ENCODE data around the gene ZIC4.

The ZIC4 gene

GRCh38 chr3:147381596-147381995, 24.7 kb downstream of the ZIC4 start:
- Mint-ChIP-seq H3K4me1 (peaks cover 9% of the 10 kb centered on the region), H3K27me3 (ENCODE audit: low read depth) (peaks cover 98% of the 10 kb centered on the region), H3K9me3 (peaks cover 3% of the 10 kb centered on the region), H3K27ac (no peak overlapping the region), H3K36me3 (ENCODE audit: low read depth) (no peaks in the 10 kb centered on the region), H3K4me3 (no peak overlapping the region)
- TF ChIP-seq, protein P1, sequence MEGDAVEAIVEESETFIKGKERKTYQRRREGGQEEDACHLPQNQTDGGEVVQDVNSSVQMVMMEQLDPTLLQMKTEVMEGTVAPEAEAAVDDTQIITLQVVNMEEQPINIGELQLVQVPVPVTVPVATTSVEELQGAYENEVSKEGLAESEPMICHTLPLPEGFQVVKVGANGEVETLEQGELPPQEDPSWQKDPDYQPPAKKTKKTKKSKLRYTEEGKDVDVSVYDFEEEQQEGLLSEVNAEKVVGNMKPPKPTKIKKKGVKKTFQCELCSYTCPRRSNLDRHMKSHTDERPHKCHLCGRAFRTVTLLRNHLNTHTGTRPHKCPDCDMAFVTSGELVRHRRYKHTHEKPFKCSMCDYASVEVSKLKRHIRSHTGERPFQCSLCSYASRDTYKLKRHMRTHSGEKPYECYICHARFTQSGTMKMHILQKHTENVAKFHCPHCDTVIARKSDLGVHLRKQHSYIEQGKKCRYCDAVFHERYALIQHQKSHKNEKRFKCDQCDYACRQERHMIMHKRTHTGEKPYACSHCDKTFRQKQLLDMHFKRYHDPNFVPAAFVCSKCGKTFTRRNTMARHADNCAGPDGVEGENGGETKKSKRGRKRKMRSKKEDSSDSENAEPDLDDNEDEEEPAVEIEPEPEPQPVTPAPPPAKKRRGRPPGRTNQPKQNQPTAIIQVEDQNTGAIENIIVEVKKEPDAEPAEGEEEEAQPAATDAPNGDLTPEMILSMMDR (IDR thresholded peaks at IDR 0.05; ENCODE audit: unreplicated experiment in 3 of 3) = no peak

DNA sequence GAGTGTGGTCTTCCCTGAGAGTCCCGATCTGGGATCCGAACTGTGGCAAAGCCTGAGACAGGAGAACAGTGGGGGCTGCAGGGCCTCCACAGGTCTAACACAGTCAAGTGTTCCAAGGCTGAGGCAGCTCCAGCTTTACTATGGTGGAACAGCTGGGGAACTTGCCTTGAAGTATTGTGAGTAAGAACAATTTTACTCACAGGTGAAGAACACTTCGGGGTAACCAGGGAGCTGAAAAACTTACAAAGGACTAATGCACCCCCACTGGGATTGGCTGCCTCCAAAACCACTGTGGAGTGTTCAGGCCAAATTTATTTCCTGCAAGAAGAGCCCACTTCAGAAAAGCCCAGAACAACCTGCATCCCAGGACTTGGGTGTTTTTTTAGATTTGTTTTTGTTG, 25.4 kb downstream of the ZIC4 start:
- H3K27me3 Mint-ChIP-seq (ENCODE audit: low read depth) = peaks cover 98% of the 10 kb centered on the region
- no peak overlapping the region for H3K27ac Mint-ChIP-seq
- H3K4me3 Mint-ChIP-seq = no peak overlapping the region
- H3K4me1 Mint-ChIP-seq = peaks cover 9% of the 10 kb centered on the region
- H3K36me3 Mint-ChIP-seq (ENCODE audit: low read depth) = no peaks in the 10 kb centered on the region
- TF ChIP-seq, protein P1 (IDR thresholded peaks at IDR 0.05; ENCODE audit: unreplicated experiment in 3 of 3) = no peak
- H3K9me3 Mint-ChIP-seq = peaks cover 3% of the 10 kb centered on the region

- no peak overlapping the region for H3K4me3 Mint-ChIP-seq
- TF ChIP-seq, protein P1 (IDR thresholded peaks at IDR 0.05; ENCODE audit: unreplicated experiment in 3 of 3) = no peak
- H3K27ac Mint-ChIP-seq = peak overlapping the region in 1 of 3 experiments; percentile 20
- no peaks in the 10 kb centered on the region for H3K36me3 Mint-ChIP-seq (ENCODE audit: low read depth)
- H3K4me1 Mint-ChIP-seq = peaks cover 9% of the 10 kb centered on the region
- no peaks in the 10 kb centered on the region for H3K9me3 Mint-ChIP-seq
- peaks cover 98% of the 10 kb centered on the region for H3K27me3 Mint-ChIP-seq (ENCODE audit: low read depth)
These were observed 25.9 kb downstream of the ZIC4 start for GRCh38 chr3:147380387-147380951.

DNA sequence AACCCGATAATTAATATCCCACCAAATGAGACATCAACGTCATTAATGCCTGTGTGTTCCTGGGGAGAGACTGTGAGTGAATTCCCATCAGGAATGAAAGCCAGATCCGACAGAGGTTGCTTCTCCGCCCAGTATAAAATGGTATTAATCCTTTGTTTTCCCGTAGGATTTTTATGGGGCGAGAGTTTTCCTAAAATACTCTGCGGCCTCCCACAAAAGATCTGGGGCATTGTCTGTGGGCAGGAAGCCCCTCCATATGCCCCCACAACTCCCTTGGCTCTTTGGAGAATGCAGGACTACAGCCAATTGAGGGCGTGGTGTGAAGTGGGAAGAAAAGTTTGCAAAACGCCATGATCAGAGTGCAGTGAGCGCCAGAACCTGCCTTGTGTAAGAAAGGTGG, 26.7 kb downstream of the ZIC4 start:
- no peaks in the 10 kb centered on the region for H3K9me3 Mint-ChIP-seq
- peaks cover 9% of the 10 kb centered on the region for H3K4me1 Mint-ChIP-seq
- no peaks in the 10 kb centered on the region for H3K36me3 Mint-ChIP-seq (ENCODE audit: low read depth)
- no peak overlapping the region for H3K4me3 Mint-ChIP-seq
- H3K27me3 Mint-ChIP-seq (ENCODE audit: low read depth) = peaks cover 98% of the 10 kb centered on the region
- H3K27ac Mint-ChIP-seq = peak overlapping the region in 1 of 3 experiments; percentile 1
- TF ChIP-seq, protein P1 (IDR thresholded peaks at IDR 0.05; ENCODE audit: unreplicated experiment in 3 of 3) = no peak

DNA sequence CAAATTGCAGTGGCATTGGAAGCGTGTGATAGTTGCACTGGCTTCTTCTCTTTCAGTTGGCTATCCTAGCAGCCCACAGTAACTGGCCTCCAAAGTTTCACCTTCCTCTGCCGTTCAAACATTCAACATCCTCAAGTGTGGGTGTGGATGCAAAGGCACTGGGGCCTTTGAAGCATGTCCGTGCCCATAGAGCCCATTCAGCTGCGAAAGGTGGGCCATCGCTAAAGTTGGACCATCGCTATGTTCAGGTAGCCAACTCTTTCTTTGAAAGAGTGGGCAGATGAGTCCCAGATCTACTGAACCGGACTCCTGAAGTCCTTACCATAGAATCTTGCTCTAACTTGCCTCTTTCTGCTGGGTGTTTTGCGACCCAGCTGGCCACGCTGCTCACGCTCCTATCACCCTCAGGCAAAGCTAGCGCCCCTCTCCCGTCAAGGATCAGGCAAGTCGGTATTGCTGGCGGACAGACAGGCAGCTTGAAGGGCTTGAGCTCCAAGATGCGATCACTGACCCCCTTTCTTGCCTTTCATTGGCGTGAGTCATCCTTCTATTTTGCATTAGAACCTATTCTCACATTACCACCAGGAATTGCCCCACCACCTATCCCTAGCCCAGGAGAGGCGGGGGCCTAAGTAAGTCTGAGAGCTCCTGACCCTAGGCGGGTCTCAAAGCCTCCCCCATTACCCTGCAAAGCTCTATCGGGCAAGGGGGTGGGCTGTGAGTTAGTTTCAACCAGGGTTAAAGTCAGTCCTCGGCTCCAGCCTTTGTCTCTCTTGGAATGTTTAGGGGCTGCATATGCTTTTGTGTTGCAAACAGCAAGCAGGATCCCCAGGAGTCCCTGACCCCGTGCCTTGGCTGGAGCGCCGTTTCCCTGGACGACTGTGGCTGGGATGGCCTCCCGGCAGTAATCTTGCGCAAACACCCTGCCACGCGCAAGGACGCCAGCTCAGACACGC, 28.7 kb downstream of the ZIC4 start:
- peak overlapping the region in 2 of 3 experiments; percentile 43 to 54 for H3K27ac Mint-ChIP-seq
- TF ChIP-seq, protein P1 (IDR thresholded peaks at IDR 0.05; ENCODE audit: unreplicated experiment in 3 of 3) = no peak
- H3K27me3 Mint-ChIP-seq (ENCODE audit: low read depth) = peaks cover 98% of the 10 kb centered on the region
- H3K4me1 Mint-ChIP-seq = peaks cover 9% of the 10 kb centered on the region
- H3K9me3 Mint-ChIP-seq = no peaks in the 10 kb centered on the region
- peak overlapping the region; percentile 41 to 62 (median 44) for H3K4me3 Mint-ChIP-seq
- no peaks in the 10 kb centered on the region for H3K36me3 Mint-ChIP-seq (ENCODE audit: low read depth)
